GM21515 (cell line): ENCODE data around the gene PRMT3.
A peak's percentile ranks its signal among the peaks of the same experiment; 100 is the strongest.
"Not testable (repeated sequence)": the region's sequence is repeated elsewhere in the genome, so short reads cannot be mapped to it uniquely, and the experiment has no call there.

Experiments used
- ATAC-seq: cut with Tn5 transposase; IDR thresholded peaks from one replicate; pipeline ENCODE4 v1.9.1; 2021; ENCODE audit not compliant: unreplicated experiment

The PRMT3 gene

GRCh38 chr11:20373568-20374209 lies 13.8 kb upstream of the PRMT3 start:
- no peak for ATAC-seq

DNA sequence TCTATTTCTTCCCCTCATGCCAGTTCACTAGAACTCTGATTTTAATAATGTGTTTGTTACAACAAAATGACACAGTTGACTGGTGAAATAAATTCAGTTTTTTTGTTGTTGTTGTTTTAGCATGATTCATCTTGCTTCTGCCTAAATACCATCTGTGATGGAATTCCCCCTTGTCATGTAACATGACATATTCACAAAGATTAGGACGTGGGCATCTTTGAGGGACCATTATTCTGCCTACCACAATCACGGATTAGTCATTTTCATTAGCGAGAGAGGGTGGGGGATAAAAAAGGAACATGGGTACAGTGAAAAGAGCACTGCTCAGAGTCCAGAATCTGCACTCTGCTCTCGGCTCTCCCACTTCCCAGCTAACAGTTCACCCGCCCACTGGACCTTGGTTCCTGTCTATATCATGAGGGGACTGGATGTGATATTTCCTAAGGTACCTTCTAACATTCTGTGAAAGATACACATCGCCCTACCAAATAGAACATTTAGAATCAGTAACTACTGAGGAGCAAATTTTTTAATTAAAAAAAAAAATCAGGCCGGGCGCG lies 12.7 kb upstream of the PRMT3 start:
- no peak for ATAC-seq

GRCh38 chr11:20376162-20376730 lies 11.3 kb upstream of the PRMT3 start:
- no peak for ATAC-seq

GRCh38 chr11:20385996-20386395 lies 1.5 kb upstream of the PRMT3 start:
- not testable (repeated sequence) for ATAC-seq

- peak; percentile 20 for ATAC-seq
These were observed 860 bp downstream of the PRMT3 start for GRCh38 chr11:20388096-20389055.

DNA sequence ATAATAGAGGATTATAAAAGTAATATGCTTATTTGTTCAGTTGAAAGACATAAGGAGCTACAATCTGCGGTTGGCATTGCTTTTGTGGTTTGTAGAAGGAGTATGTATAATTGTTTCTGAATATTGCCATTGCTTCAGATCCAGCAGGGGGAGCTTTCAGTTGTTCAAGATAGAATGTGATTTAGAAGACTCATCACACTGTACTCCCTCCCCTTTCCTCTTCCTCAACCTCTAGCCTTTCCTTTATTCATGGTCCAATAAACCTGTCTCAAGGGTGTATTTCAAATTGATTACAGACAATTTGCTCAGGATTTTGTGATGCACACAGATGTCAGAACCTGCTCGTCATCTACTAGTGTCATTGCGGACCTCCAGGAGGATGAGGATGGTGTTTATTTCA lies 9.8 kb downstream of the PRMT3 start:
- peak; percentile 80 for ATAC-seq

DNA sequence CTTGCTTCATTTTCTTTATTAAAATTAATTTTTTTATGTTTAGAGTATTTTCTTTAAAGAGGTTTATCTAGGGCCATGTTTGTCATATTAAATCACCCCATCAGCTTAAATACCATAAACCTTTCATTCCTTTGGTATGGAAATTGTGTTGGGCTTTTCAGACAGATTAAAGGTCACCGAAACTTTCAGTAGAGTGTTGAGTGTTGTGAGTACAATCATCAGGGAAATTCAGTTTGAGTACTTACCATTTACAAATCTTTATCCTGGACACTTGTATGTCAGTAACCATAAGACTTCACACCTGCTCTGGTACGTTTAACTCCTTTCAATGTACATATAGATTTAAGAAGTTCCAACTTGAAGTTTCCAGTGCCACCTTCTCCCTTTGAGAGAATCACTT lies 12.0 kb downstream of the PRMT3 start:
- no peak for ATAC-seq

DNA sequence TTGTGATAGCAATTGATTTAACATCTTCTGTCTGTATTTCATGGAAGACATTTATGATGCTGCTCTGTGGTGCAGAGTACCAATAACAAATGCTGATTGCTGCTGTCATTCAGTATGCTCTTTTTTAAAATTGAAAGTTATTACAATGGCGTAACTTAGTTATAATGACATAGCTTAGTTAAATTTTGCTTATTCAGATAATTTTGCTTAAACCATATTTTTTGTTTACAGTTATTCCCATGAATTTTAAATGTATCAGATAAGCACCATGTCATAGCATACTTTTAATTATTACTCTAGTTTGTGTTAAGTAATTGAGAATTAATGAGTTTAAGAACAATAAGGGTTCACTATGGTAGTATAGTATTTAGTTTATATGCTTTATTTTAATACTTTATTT lies 15.5 kb downstream of the PRMT3 start:
- ATAC-seq, result no peak

DNA sequence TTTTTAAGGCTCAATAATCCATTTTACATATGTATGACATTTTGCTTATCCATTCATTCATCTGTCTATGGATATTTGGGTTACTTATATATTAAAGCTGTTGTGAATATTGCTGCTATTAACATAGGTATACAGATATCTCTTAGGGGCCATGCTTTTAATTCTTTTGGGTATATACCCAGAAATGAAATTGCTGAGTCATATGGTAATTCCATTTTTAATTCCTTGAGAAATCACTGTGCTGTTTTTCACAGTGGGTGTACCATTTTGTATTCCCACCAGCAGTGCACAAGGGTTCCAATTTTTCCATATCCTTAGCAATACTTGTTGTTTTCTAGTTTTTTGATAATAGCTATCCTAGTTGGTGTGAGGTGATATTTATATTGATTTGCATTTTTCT lies 19.0 kb downstream of the PRMT3 start:
- ATAC-seq, result no peak

DNA sequence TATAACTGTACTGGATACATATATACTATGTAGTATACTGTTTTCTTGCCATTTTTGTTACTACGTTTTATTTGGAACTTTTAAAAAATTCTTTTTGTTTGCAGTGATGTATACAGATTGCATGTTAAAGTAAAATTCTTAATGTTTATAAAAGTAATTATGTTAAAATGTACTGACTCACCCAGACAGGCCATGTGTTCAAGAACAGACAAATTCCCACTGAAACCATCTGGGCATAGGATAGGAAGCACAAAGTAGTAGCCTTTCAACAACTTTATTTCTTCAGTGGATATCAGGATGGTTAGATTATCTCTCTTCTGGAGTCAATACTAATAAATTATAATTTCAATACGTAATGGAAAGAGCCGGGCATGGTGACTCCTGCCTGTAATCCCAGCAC lies 19.8 kb downstream of the PRMT3 start:
- no peak for ATAC-seq

DNA sequence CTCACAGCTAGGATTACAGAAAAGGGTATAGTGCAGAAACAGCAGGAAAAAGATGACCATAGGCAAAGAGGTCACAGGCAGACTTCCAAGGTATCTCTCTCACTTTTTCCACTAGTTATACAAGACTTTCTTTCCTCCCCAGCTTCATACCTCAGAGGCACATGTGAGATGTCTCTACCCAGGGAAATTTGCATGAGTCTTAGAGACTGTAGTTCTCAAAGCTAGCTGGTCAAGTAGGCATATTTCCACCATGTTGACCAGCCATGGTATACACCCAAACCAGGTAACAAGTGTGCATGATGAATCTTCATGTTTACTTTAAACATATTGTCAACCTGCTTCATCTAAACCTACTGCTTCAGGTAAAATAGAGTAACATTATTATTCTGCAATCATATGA lies 27.9 kb downstream of the PRMT3 start:
- ATAC-seq, result no peak

GRCh38 chr11:20417771-20418170 lies 30.3 kb downstream of the PRMT3 start:
- ATAC-seq, result no peak

DNA sequence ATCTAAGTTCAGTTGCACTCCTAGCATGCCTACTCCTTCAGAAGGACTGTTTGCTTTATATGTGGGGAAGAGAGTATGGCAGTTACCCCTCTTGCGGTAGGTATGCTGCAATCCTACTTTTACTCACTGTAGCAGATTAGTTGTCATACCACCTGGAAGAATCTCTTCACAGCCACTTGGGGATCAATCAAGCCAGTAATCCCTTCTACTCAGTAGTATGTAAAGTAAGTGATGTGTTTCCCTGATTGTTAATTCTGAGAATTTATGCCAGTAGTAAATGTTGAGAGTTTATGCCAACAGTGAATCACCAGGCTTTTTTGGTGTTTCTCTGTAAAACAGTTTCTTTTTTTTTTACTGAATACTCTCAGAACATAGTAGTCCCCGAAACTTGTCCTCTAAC lies 34.4 kb downstream of the PRMT3 start:
- no peak for ATAC-seq

DNA sequence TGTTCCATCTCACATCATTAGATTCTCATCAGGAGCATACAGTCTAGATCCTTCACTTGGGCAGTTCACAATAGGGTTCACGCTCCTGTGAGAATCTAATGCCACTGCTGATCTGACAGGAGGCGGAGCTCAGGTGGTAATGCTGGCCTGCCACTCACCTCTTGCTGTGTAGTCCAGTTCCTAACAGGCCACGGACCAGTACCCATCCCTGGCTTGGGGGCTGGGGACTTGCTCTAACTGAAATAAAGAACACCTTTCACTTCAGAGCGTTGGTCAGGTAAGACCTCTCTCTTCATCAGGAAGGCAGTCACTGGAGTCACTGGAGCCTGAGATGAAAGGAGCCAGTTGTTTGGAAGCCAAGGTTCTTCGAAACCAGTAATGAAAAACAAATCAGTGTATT lies 41.7 kb downstream of the PRMT3 start:
- no peak for ATAC-seq

DNA sequence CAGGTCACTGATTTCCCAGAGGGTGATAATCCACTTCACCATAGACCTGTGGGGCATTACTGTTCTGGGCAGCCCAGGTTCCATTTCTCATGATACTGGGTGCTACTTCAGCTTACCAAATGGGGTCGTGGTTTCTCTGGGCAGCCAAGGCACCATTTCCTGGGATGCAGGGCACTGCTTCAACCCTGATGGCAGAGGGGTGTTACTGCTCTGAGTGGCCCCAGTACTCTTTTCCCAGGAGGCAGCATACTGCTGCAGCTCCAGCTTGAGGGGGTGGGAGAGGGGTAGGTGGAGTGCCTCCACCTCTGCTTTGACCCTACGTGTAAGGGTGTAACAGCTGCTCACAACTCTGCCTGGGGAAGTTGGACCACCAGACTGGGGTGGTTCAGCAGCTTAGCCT lies 51.1 kb downstream of the PRMT3 start:
- ATAC-seq, result no peak

GRCh38 chr11:20443596-20443995 lies 56.1 kb downstream of the PRMT3 start:
- ATAC-seq, result no peak

GRCh38 chr11:20444535-20444934 lies 57.0 kb downstream of the PRMT3 start:
- ATAC-seq, result no peak

- ATAC-seq, result no peak
These were observed 61.3 kb downstream of the PRMT3 start for GRCh38 chr11:20448834-20449233.

DNA sequence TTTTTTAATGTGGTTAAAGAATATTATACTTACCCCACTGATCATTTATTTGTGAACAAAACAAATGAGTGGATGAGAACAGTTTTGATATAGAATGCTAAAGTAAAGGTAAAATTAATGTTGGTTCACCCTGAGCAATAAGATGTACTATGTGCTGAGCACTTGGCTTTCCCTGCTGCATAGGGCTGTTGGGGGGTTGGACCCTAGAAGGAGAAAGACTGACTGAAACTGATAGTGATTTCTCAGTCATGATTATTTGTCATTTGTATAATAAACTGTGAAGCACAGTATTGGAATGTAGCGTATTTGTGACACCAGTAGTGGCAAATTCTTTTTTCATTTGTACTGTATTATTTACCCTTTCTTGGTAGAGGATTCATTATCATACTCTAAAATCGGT lies 63.3 kb downstream of the PRMT3 start:
- ATAC-seq, result no peak

GRCh38 chr11:20451568-20451967 lies 64.1 kb downstream of the PRMT3 start:
- ATAC-seq, result no peak

- no peak for ATAC-seq
These were observed 65.1 kb downstream of the PRMT3 start for GRCh38 chr11:20452585-20452984.
